HepG2 (cell line): ENCODE results near the gene DCPS.

Source experiments
- CTCF ChIP-seq: sonication (generic); formaldehyde crosslinking; IDR thresholded peaks from 2 replicates; pipeline ENCODE4 v1.5.0; 2020; ENCODE audit warnings: mild to moderate bottlenecking, missing genetic modification reagents, moderate library complexity
- KDM1A ChIP-seq: IDR thresholded peaks from 2 replicates; pipeline ENCODE4 v1.6.1; 2016; ENCODE audit warnings: missing compliant biosample characterization
- MTF1 ChIP-seq: sonication (generic); formaldehyde crosslinking; IDR thresholded peaks from 2 replicates; pipeline ENCODE4 v1.5.0; 2020; ENCODE audit warnings: missing genetic modification reagents
- MXD3 ChIP-seq: IDR thresholded peaks from 2 replicates; pipeline ENCODE4 v1.6.1; 2016; ENCODE audit warnings: mild to moderate bottlenecking, missing biosample characterization, missing genetic modification reagents
- SOX6 ChIP-seq, 2 experiments: fragments of 450-650 bp in 1 of 2; sonication (generic) in 1 of 2; formaldehyde crosslinking in 1 of 2; IDR thresholded peaks; 2 replicates each; pipeline versions ENCODE4 v1.4.0 to v1.6.1; 2017 to 2020; ENCODE audit warnings: antibody characterized with exemption in 1 of 2, mild to moderate bottlenecking in 1 of 2, missing genetic modification reagents in 1 of 2
- SP1 ChIP-seq, 2 experiments: fragments of 450-650 bp in 1 of 2; sonication (generic) in 1 of 2; formaldehyde crosslinking in 1 of 2; IDR thresholded peaks; 2 replicates each; pipeline versions ENCODE4 v1.4.0 to v1.6.1; 2016 to 2020; ENCODE audit warnings: missing genetic modification reagents in 1 of 2

- TF ChIP-seq MXD3: no peak
- no peak for TF ChIP-seq CTCF
- no peak for TF ChIP-seq SOX6 (IDR thresholded peaks at IDR 0.05)
- TF ChIP-seq SOX6 (CRISPR knock-in tag; IDR thresholded peaks at IDR 0.05): no peak
- no peak for TF ChIP-seq KDM1A
- no peak for TF ChIP-seq MTF1 (CRISPR knock-in tag)
- TF ChIP-seq SP1 (IDR thresholded peaks at IDR 0.05): no peak
- no peak for TF ChIP-seq SP1 (CRISPR knock-in tag; IDR thresholded peaks at IDR 0.05)
These were observed 37.9 kb downstream of the DCPS start for GRCh38 chr11:126341760-126342161.
